GM12865 (cell line): Measurements from ENCODE around the gene GET3.
"Not testable (repeated sequence)": the region's sequence is repeated elsewhere in the genome, so short reads cannot be mapped to it uniquely, and the experiment has no call there.

Experiments
- DNase-seq: peaks from one replicate; pipeline ENCODE4 v3.0.0; 2010; ENCODE audit warnings: low read depth
- H3K4me3 ChIP-seq: 2 replicates; pipeline ENCODE4 v1.5.1; 2011; ENCODE audit warnings: mild to moderate bottlenecking, low read depth, low read length, control low read depth
- CTCF ChIP-seq: IDR thresholded peaks from 2 replicates; pipeline ENCODE4 v1.5.1; 2011; ENCODE audit warnings: low read length, control low read depth, low read depth, inconsistent platforms; ENCODE audit not compliant: insufficient read depth; ENCODE audit errors: missing control alignments

GET3 gene

DNA sequence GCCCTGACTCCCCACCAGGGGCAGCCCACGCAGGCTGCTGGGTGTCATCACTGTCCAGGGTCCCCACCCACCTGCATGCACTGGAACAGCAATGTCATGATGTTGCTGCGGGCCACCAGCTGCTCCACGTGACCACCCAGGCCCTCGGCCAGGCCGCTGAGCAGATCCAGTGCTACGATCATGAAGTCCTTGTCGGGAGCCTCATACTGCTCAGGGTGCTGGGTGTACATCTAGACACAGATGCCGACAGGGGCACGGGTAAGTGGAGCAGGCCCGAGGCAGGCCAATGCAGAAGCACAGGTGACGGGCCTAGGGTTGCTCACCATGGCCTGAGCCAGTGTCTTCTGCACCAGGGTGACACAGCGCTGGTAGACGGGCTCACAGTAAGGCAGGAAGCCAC lies 32.1 kb upstream of the GET3 start:
- no peak for TF ChIP-seq CTCF
- H3K4me3 ChIP-seq = no peak overlapping the region
- no peak for DNase-seq

DNA sequence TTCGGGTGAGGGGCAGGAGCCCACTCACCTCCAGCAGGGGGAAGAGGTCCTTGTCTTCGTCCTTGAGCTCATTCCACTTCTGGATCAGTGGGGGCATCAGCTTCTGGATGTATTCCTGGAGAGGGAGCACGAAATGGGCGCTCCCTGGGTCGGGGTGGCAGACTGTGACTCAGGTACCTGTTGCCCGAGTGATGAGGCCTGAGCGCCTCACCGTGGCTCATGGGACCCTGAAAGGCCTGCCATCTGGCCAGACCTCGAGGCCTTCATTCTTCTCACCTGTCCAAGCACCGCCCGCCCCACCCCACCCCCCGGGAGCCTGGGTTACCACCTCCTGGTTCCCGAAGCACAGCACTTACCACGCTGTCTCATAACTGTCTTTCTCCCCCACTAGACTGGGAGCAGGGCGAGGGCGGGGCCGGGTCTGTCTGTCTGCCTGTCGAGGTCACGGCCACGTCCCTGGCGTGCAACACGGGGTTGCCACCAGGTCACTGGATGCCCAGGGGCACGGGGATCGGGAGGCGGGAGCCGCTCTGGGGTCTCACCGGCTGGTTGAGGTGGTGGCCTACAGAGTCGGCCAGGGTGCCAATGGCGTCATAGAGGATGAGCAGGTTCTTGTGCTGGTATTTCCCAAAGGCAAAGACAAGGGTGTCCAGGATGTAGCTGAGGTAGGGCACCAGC lies 31.5 kb upstream of the GET3 start:
- no peak for TF ChIP-seq CTCF
- no peak for DNase-seq
- no peak overlapping the region for H3K4me3 ChIP-seq

DNA sequence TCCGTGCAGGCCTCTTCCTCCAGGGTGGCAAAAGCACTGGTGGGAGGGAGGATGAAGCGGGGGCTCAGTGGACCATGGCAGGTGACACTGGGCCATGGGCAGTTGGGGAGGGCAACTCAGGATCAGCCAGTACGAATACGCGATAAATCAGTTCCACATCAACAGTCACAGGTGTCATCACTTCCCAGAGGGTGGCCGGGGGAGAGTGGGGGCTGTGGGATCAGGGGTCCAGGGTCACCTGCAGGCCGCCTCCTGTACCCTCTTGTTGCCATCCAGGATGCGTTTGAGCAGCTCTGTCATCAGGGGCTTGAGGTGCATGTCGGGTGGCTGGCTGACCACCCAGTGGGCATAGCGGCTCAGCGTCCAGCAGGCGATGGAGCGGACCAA lies 31.0 kb upstream of the GET3 start:
- no peak for TF ChIP-seq CTCF
- H3K4me3 ChIP-seq = no peak overlapping the region
- DNase-seq = no peak

GRCh38 chr19:12708641-12709040 lies 28.7 kb upstream of the GET3 start:
- TF ChIP-seq CTCF = no peak
- DNase-seq = no peak
- no peak overlapping the region for H3K4me3 ChIP-seq

DNA sequence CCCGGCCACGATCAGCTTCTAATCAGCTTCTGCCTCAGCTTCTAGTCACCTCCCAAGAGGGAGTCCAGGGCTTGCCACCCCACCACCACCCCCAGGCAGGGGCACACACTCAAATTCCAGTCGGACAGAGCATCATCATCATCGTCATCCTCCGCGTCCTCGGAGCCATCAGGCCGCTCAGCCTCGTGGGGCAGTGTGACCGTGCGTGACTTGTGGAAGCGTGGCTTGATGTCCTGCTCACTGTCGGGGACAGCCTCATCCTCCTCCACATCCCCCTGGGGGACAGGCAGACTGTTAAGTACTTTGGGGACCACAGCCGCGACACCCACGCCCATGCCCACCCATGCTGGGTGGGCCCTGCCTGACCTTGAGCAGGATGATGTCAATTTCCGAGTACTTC lies 26.1 kb upstream of the GET3 start:
- no peak for TF ChIP-seq CTCF
- H3K4me3 ChIP-seq = no peak overlapping the region
- no peak for DNase-seq

GRCh38 chr19:12712077-12712476 lies 25.2 kb upstream of the GET3 start:
- not testable (repeated sequence) for DNase-seq

GRCh38 chr19:12713304-12713703 lies 24.0 kb upstream of the GET3 start:
- DNase-seq, H3K4me3 ChIP-seq: not testable (repeated sequence)

More at GRCh38 chr19:12712077-12712476, 25.2 kb upstream of the GET3 start:
- not testable (repeated sequence) for H3K4me3 ChIP-seq

DNA sequence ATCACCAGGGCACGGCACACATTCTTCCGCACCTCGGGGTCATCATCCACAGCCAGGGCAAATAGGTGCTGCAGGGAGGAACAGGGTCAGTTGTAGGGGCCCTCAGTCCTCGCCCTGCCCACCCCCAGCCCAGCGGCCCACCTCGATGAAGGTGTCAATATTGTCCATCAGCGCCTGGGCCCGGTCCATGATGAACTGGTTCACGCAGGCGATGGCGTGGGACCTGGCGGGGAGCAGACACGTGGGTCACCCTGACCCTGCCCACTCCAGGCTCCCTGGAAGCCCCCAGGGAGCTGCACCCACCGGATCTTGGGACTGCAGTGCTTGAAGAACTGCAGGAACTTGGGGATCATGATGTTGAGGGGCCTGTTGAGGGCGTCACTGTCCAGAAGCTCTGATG lies 22.2 kb upstream of the GET3 start:
- no peak for TF ChIP-seq CTCF
- no peak overlapping the region for H3K4me3 ChIP-seq
- no peak for DNase-seq
